NCI-H1092 (cell line): Measurements from ENCODE around the gene SRI.
"Not testable (repeated sequence)": the region's sequence is repeated elsewhere in the genome, so short reads cannot be mapped to it uniquely, and the experiment has no call there.

ENCODE experiments used
- DNase-seq: peaks from one replicate; lab custom pipeline; 2025; lab: John Stamatoyannopoulos, UW

SRI gene, protein sequence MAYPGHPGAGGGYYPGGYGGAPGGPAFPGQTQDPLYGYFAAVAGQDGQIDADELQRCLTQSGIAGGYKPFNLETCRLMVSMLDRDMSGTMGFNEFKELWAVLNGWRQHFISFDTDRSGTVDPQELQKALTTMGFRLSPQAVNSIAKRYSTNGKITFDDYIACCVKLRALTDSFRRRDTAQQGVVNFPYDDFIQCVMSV

GRCh38 chr7:88219781-88220747, at the start of gene SRI:
SRI (minus strand) TSS chr7:88220038; CDS start chr7:88220026, 12 bp downstream.
- peak; percentile 66 for DNase-seq

DNA sequence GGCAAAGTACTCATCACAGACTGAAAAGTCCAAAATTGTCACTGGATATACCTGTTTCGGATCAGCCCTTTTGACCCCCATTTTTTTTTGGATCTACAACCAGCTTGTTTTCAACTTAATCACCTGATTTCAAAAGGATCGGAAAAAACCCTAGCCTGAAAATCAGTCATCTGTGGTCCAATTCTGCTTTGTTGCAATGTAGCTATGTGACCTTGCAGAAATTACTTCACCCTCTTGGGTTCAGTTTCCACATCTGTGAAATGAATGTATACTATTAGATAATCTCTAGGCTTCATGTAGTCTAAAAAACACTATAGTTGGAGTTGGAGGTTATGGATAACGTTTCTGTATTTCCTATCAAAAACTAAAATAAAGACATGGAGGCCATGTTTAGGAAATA, 49.7 kb upstream of the SRI start:
- DNase-seq = no peak

DNA sequence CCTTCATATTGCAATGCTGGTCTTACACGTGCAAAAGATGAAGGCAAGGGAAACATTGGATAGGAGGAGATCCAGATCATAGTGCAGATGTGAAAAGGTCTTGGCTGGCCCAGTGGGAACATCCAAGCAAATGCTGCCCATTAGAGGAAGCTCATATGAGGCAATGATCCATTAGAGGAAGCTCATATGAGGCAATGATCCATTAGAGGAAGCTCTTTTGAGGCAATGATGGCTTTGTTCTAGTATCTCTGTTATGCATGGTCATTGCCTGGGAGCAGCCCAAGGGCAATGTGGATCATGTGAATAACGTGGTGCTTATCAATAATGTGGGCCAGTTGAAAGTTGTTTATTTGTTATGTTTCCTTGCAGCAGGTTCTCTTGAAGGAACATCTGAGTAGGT, 49.0 kb upstream of the SRI start:
- no peak for DNase-seq

DNA sequence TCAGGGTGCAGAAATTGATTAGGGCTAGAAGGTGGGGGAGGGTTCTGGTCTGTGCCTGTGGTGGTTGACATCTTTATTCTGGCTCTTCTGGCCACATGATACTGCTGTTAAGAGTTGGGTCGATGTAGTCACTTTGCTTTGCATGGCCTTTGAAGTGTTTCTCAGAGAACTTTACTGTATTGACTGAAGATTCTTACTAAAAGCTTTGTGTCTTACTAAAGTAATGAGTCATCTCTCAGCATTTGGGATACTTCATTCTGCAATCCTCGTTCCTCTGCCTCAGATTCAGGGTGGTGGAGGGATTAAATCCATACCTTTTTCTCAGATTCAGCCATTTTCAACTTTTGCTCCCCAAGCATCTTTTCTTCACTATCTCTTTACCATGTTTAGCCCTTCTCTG, 48.2 kb upstream of the SRI start:
- no peak for DNase-seq

DNA sequence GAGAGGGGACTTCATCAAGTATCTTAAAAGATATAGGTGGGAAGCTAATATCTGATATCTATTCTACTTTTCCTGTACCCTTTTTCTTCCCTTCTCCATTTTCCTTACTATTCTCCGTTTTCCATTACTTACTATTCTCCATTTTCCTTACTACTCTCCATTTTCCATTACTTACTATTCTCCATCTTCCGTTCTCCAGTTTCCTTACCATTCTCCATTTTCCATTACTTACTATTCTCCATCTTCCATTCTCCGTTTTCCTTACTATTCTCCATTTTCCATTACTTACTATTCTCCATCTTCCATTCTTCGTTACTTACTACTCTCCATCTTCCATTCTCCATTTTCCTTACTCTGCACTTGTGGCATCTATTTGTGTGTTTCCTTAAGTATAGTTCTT, 47.6 kb upstream of the SRI start:
- DNase-seq = no peak

GRCh38 chr7:88264987-88265386, 45.1 kb upstream of the SRI start:
- DNase-seq = not testable (repeated sequence)

GRCh38 chr7:88262562-88262961, 42.7 kb upstream of the SRI start:
- DNase-seq = no peak

DNA sequence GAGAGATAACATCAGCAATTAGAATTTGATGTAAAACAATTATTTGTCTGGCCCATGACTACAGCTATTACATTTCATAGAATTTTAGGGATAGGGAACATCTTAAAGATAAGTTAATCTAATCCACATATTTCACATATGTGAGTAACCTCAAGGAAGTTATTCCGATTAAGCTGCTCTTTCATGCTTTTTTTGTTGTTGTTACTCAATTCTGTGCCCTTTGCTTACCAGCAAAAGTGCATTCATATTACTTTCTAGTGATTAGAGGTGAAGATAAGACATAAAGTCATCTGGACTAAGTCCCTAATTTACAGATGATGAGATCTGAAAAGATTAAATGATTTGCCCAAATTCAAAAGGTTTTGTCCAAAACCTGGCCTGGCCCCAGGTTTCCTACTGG, 40.9 kb upstream of the SRI start:
- DNase-seq = no peak

DNA sequence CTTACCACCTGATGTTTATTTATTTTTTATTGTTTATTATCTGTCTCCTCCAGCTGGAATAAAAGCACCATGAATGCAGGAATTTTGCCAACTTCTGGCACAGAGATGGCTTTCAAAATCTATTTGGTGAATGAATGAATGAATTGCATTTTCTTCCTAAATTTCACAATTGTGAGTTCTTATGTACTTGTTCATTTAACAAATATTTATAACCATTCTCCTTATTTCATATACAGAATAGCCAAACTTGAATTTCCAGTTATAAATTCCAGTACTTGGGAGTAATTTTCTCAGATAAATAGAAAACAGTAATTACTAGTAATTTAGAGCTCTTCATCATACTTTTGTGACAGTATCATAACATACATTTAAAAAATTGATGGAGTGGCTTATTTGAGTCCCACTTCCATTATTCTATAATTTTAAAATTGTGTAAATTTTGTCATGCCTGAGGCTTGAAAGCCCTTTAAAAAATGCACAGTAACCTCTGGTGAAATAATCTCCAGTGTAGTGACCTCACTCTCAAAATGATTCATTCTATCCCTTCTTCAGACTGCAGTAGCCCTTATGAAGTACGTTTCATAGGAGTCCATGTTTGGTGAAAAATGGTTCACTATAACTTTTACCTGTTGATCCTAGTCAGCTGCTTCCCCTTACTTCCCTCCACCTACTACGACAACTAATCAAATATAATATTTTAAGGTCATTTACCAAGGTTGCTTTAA, 40.0 kb upstream of the SRI start:
- DNase-seq = no peak

GRCh38 chr7:88258296-88258695, 38.5 kb upstream of the SRI start:
- DNase-seq = not testable (repeated sequence)

GRCh38 chr7:88256906-88257305, 37.1 kb upstream of the SRI start:
- DNase-seq = no peak

DNA sequence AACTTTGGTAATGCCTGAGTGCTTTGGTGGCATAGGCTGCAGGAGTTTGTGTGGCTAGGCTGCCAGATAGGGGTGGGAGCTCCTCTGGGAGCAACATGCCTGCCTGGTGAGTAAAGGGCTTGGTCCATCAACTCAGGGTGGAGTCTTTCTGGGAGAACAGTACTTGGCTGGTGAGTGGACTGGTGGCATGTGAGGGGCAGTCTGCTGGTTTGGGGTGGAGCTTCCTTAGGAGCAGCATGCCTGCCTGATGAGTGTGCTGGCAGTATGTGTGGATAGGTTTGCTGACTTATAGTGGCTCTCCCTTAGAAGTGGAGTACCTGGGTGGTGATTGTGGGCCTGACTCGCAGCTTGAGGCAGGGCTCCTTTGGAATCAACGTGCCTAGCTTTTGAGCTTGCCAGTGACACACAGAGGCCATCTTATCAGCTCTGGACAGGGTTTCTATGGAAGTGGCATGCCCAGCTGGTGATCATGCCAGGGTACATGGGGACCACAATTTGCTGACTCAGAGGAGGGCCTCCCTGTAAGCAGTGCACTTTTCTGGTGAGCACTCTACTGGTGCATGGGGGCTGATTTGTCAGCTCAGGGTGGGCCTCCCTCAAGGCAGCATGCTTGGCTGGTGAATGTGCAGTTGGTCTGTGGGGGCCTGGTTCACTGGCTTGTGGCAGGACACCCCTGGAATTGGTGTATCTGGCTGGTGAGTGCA, 35.0 kb upstream of the SRI start:
- DNase-seq = no peak

DNA sequence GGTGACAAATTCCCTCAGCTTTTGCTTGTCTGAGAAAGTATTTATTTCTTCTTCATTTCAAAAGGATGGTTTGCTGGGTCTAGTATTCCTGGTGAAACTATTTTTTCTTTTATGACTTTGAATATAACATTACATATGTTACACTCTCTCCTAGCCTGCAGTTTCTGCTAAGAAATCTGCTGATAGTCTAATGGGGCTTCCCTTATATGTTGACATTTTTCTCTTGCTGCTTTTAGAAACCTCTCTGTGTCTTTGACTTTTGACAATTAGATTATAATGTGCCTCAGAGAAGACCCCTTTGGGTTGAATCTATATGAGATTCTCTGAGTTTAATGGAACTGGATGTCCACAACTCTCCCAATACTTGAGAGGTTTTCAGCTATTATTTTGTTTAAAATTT, 33.8 kb upstream of the SRI start:
- DNase-seq = no peak

DNA sequence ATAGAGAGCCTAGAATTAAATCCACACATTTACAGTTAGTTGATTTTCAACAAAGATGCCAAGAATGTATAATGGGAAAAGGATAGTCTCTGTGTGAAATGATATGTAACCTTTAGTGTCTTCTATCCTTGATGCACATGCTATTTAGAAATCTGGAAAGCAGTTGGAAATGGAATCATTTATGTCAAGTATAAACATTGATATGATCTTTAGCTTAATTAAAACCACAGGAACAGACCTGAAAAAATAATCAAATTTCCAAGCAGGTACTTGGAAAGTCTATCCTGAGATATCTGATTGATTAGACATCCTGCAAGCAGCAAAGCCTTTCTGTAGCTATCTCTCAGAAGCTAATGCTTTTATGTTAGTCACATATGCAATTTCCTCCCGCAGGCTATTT, 24.4 kb upstream of the SRI start:
- DNase-seq = no peak

DNA sequence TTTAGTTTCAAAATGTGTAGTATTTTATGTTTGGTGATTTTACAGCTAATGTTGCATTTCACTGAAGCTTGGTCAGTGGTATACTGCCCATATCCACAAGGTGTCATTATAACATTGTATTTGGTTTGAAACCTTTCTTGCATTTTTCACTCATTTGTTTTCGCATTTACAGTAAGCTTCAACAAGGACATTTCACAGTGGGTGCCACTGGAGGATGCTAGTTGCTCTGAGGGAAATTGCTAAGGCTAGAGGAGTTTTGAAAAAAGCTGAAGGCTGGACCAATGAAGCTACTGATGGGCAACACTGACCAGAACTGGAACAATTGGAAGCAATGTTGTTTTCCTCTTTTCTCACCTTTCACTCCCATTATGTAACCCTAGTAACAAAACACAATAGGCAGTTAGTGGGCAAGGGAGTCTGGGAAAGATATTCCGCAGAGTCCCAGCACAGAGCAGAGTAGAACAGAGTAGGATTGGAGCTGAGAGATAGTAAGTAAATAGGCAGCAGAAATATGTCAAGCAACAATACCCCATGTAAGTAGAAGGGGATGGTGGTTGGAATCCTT, 23.6 kb upstream of the SRI start:
- peak; percentile 16 for DNase-seq

GRCh38 chr7:88239852-88240251, 20.0 kb upstream of the SRI start:
- DNase-seq = no peak

- DNase-seq = no peak
Observed at GRCh38 chr7:88233828-88234227, 14.0 kb upstream of the SRI start.

GRCh38 chr7:88230646-88231045, 10.8 kb upstream of the SRI start:
- no peak for DNase-seq

- no peak for DNase-seq
Observed at GRCh38 chr7:88229302-88229995, 9.6 kb upstream of the SRI start.

- no peak for DNase-seq
Observed at GRCh38 chr7:88226886-88227516, 7.2 kb upstream of the SRI start.

GRCh38 chr7:88226201-88226600, 6.4 kb upstream of the SRI start:
- DNase-seq = no peak
